ENCODE measurements around the gene ALG12. TPM values are rescaled to one million over a fixed set of nuclear protein-coding genes. Genes with fewer than 3 reads are reported as not detected.

Gene ALG12
- total RNA-seq, 1 donor from 2014 or later, result 23.2 TPM

DNA sequence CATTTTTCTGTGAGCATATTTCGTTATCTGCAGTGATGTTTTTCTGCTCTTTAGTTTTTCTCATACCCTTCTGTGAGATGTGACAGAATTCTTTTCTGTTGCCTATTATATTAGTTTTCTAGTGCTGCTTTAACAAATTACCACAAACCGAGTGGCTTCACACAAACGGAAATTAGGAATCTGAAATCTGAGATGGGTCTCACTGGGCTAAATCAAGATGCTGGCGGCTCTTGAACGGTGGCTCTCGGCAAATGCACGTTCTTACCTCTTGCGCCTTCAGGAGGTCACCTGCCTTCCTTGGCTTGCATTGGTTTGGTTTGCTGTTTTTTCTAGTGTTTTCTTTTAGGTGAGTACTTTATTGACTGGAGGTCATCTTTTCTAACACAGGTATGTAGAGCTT, 51.6 kb downstream of the ALG12 start:
- Mint-ChIP-seq H3K27ac (ENCODE audit: unreplicated experiment) (no peak overlapping the region), H3K9me3 (ENCODE audit: unreplicated experiment) (peaks cover 8% of the 10 kb centered on the region), H3K27me3 (ENCODE audit: unreplicated experiment) (peaks cover 1% of the 10 kb centered on the region), H3K36me3 (ENCODE audit: low read depth, unreplicated experiment) (peaks cover 39% of the 10 kb centered on the region), H3K4me3 (ENCODE audit: unreplicated experiment) (no peak overlapping the region), H3K4me1 (ENCODE audit: unreplicated experiment) (no peaks in the 10 kb centered on the region)
- TF ChIP-seq, protein P1, sequence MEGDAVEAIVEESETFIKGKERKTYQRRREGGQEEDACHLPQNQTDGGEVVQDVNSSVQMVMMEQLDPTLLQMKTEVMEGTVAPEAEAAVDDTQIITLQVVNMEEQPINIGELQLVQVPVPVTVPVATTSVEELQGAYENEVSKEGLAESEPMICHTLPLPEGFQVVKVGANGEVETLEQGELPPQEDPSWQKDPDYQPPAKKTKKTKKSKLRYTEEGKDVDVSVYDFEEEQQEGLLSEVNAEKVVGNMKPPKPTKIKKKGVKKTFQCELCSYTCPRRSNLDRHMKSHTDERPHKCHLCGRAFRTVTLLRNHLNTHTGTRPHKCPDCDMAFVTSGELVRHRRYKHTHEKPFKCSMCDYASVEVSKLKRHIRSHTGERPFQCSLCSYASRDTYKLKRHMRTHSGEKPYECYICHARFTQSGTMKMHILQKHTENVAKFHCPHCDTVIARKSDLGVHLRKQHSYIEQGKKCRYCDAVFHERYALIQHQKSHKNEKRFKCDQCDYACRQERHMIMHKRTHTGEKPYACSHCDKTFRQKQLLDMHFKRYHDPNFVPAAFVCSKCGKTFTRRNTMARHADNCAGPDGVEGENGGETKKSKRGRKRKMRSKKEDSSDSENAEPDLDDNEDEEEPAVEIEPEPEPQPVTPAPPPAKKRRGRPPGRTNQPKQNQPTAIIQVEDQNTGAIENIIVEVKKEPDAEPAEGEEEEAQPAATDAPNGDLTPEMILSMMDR (IDR thresholded peaks at IDR 0.05; ENCODE audit: unreplicated experiment), result no peak
- DNase-seq (ENCODE audit: low spot score), result no peak

DNA sequence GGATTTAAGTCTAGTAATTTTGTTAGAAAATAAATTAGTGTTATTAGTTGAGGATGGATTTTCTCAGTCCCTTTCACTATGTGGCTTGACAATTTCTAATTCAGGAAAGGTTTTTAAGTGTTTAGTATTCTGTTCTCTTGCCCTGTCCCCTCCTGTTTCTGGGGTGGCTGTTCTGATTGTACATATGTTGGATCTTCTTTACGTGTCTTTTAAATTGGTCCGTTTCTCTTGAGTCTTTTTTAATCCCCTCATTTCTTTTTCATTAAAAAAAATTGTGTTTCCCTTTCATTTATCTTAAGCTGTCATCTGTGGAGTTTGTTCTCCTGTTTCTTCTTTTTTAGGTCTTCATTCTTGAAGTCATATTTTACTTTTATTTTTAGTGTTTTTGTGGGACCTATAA, 52.1 kb downstream of the ALG12 start:
- Mint-ChIP-seq H3K27me3 (ENCODE audit: unreplicated experiment) (peaks cover 1% of the 10 kb centered on the region), H3K27ac (ENCODE audit: unreplicated experiment) (no peak overlapping the region), H3K4me1 (ENCODE audit: unreplicated experiment) (no peaks in the 10 kb centered on the region), H3K36me3 (ENCODE audit: low read depth, unreplicated experiment) (peaks cover 39% of the 10 kb centered on the region), H3K4me3 (ENCODE audit: unreplicated experiment) (peak overlapping the region; percentile 39), H3K9me3 (ENCODE audit: unreplicated experiment) (peaks cover 8% of the 10 kb centered on the region)
- TF ChIP-seq, protein P1 (IDR thresholded peaks at IDR 0.05; ENCODE audit: unreplicated experiment), result no peak
- DNase-seq (ENCODE audit: low spot score), result no peak

DNA sequence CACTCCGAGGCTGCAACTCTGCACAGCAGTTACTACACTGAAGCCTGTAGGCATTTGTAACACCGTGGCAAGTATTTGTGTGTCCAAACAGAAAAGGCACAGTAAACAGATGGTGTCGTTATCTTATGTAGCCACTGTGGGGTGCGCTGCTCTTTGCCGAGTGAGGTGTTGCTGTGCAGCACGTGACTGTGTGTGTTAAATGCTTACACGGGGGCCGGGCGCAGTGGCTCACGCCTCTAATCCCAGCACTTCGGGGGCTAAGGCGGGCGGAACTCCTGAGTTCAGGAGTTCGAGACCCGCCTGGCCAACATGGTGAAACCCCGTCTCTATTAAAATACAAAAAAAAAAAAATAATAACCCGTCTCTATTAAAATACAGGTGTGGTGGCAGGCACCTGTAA, 53.1 kb downstream of the ALG12 start:
- peaks cover 1% of the 10 kb centered on the region for H3K27me3 Mint-ChIP-seq (ENCODE audit: unreplicated experiment)
- peaks cover 8% of the 10 kb centered on the region for H3K9me3 Mint-ChIP-seq (ENCODE audit: unreplicated experiment)
- DNase-seq (ENCODE audit: low spot score), result no peak
- H3K27ac Mint-ChIP-seq (ENCODE audit: unreplicated experiment), result no peak overlapping the region
- H3K4me1 Mint-ChIP-seq (ENCODE audit: unreplicated experiment), result no peaks in the 10 kb centered on the region
- no peak overlapping the region for H3K4me3 Mint-ChIP-seq (ENCODE audit: unreplicated experiment)
- TF ChIP-seq, protein P1 (IDR thresholded peaks at IDR 0.05; ENCODE audit: unreplicated experiment), result no peak
- peaks cover 37% of the 10 kb centered on the region for H3K36me3 Mint-ChIP-seq (ENCODE audit: low read depth, unreplicated experiment)

DNA sequence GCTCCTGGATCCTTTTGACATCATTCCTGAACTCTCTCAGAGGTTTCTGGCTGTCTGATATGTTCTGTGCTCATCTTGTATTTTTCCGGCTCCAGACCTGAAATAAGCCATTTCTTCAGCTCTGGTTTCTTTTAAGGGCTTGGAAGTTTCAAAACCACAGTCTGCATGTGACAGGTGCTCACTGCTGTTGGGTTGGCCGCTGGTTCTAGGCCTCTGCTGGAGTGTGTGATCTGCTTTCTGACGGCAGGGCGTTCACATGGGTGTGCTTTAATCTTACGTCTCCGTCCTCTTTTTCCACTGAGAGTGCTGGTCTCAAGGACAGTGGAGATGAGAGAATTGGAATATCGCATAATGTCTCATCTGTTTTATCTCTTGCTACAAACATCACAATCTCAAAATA, 54.3 kb downstream of the ALG12 start:
- no peak overlapping the region for H3K4me3 Mint-ChIP-seq (ENCODE audit: unreplicated experiment)
- H3K27me3 Mint-ChIP-seq (ENCODE audit: unreplicated experiment), result no peaks in the 10 kb centered on the region
- H3K4me1 Mint-ChIP-seq (ENCODE audit: unreplicated experiment), result peaks cover 2% of the 10 kb centered on the region
- TF ChIP-seq, protein P1 (IDR thresholded peaks at IDR 0.05; ENCODE audit: unreplicated experiment), result no peak
- H3K36me3 Mint-ChIP-seq (ENCODE audit: low read depth, unreplicated experiment), result peaks cover 28% of the 10 kb centered on the region
- DNase-seq (ENCODE audit: low spot score), result no peak
- H3K27ac Mint-ChIP-seq (ENCODE audit: unreplicated experiment), result no peak overlapping the region
- peaks cover 8% of the 10 kb centered on the region for H3K9me3 Mint-ChIP-seq (ENCODE audit: unreplicated experiment)

DNA sequence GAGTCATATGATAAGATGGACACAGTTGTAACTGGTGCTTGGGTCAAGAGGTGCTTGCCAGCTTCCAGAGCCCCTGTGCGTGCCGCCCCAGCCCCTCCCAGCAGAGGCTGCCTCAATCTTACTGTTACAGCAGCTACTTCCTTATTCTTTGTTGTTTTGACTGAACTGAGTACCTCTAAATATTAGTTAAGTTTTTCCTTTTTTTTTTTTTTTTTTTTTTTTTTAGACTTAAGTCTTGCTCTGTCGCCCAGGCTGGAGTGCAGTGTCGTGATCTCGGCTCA, 55.8 kb downstream of the ALG12 start:
- H3K4me3 Mint-ChIP-seq (ENCODE audit: unreplicated experiment), result no peak overlapping the region
- H3K4me1 Mint-ChIP-seq (ENCODE audit: unreplicated experiment), result peaks cover 3% of the 10 kb centered on the region
- peaks cover 28% of the 10 kb centered on the region for H3K36me3 Mint-ChIP-seq (ENCODE audit: low read depth, unreplicated experiment)
- TF ChIP-seq, protein P1 (IDR thresholded peaks at IDR 0.05; ENCODE audit: unreplicated experiment), result no peak
- no peak overlapping the region for H3K27ac Mint-ChIP-seq (ENCODE audit: unreplicated experiment)
- DNase-seq (ENCODE audit: low spot score), result no peak
- no peaks in the 10 kb centered on the region for H3K27me3 Mint-ChIP-seq (ENCODE audit: unreplicated experiment)
- H3K9me3 Mint-ChIP-seq (ENCODE audit: unreplicated experiment), result peaks cover 8% of the 10 kb centered on the region
